B cell (primary cell): ENCODE results near the gene ESR1.

ENCODE experiments used
- EZH2 ChIP-seq: IDR thresholded peaks from 2 replicates; pipeline ENCODE4 v1.6.1; 2012; ENCODE audit warnings: borderline replicate concordance, low read depth, mild to moderate bottlenecking, moderate library complexity, low read length; ENCODE audit not compliant: insufficient read depth, poor library complexity, severe bottlenecking
- TF ChIP-seq, protein P1 (sequence below): fragments of 200-600 bp; IDR thresholded peaks from one replicate; pipeline ENCODE4 v1.8.0; 2022; ENCODE audit warnings: antibody characterized with exemption, mild to moderate bottlenecking

DNA sequence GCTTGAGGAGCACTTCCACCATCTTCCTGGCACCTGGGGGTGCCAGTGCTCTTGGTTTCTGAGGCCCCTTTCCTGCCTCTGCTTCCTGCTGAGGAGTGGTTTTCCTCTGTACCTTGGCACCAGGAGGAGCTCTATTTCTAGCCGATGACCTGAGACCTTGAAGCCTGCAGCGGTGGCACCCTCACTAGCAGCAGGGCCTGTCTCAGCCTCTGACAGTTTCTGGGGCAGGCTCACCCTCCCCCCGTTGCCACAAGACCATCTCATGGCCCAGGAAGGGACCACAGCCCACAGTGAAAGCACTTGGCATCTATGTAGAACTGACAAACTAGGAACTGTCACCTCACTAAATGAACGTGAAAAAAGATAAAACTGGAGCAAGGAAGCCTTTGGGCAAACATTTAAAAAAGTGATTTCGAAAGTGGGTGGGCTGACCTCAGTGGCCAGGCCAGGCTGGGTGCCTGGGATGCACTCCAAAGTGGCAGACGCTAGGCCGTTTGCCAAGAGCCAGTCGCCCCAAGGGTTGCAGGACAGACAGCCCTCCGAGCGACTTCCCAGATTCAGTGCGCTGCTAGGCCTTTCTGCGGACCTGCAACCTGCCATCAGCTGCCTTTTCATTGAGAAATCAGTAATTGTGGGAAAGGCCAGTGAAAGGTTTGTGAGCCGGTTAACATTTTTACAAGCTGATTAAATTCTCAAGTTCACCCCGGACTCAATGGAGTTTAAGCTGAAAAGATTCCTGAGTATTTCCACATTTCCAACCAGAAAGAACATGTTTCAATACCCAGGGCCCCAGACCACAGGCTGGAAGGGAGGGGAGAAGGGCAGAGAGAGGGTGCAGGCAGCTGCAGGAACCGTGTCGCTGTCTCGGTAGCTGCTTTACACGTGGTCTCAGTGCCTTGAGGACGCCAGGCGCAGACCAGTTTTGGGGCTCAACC, 303.7 kb downstream of the ESR1 start:
- no peak for TF ChIP-seq EZH2
- TF ChIP-seq, protein P1, sequence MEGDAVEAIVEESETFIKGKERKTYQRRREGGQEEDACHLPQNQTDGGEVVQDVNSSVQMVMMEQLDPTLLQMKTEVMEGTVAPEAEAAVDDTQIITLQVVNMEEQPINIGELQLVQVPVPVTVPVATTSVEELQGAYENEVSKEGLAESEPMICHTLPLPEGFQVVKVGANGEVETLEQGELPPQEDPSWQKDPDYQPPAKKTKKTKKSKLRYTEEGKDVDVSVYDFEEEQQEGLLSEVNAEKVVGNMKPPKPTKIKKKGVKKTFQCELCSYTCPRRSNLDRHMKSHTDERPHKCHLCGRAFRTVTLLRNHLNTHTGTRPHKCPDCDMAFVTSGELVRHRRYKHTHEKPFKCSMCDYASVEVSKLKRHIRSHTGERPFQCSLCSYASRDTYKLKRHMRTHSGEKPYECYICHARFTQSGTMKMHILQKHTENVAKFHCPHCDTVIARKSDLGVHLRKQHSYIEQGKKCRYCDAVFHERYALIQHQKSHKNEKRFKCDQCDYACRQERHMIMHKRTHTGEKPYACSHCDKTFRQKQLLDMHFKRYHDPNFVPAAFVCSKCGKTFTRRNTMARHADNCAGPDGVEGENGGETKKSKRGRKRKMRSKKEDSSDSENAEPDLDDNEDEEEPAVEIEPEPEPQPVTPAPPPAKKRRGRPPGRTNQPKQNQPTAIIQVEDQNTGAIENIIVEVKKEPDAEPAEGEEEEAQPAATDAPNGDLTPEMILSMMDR, result no peak
